Right ventricle myocardium inferior (tissue), 1 donor: ENCODE data around the gene SV2C. TPM values are rescaled to one million over a fixed set of nuclear protein-coding genes. Genes with fewer than 3 reads are reported as not detected.
A peak's percentile ranks its signal among the peaks of the same experiment; 100 is the strongest.

ENCODE experiments used
- ATAC-seq: fragments of 200-7000 bp; cut with Tn5 transposase; one replicate; pipeline ENCODE4 v1.9.1; 2020; ENCODE audit warnings: mild to moderate bottlenecking, moderate library complexity
- DNase-seq: peaks from one replicate; pipeline ENCODE4 v3.0.0; 2021; ENCODE audit errors: missing footprints
- intact Hi-C: fragments of 100-400 bp; cut with DNase I; formaldehyde crosslinking; loops from one replicate; pipeline ENCODE4 v1.11.0; 2022
- total RNA-seq: library from RNA; stranded (reverse); fragmentation: NEBNext Ultra II Directional; extraction: Animal tissue kit (Norgen Biotek cat#: 25700); gene quantifications from one replicate; pipeline ENCODE4 v1.2.1, GENCODE V29; 2021
- donor health status: DM: no; HTN: yes; CAD: no; lungs with severe emphysema.

The SV2C gene
- total RNA-seq, 1 donor from 2014 or later = 0.22 TPM

- ATAC-seq (no peak), DNase-seq (no peak)
- intact Hi-C loops = no loop called here
These were observed 300.1 kb downstream of the SV2C start for GRCh38 chr5:76383126-76383832.

GRCh38 chr5:76384189-76384588 lies 301.0 kb downstream of the SV2C start:
- intact Hi-C loops = no loop called here
- ATAC-seq = no peak
- no peak for DNase-seq

- intact Hi-C loops = no loop called here
- ATAC-seq (no peak), DNase-seq (no peak)
These were observed 301.5 kb downstream of the SV2C start for GRCh38 chr5:76384705-76385104.

- intact Hi-C loops = no loop called here
- DNase-seq (no peak), ATAC-seq (no peak)
These were observed 302.4 kb downstream of the SV2C start for GRCh38 chr5:76385540-76385939.

GRCh38 chr5:76386360-76386759 lies 303.2 kb downstream of the SV2C start:
- ATAC-seq = no peak
- no peak for DNase-seq
- intact Hi-C loops = no loop called here

- DNase-seq = no peak
- intact Hi-C loops = no loop called here
- no peak for ATAC-seq
These were observed 305.1 kb downstream of the SV2C start for GRCh38 chr5:76388236-76388635.

- intact Hi-C loops = no loop called here
- DNase-seq (no peak), ATAC-seq (no peak)
These were observed 305.8 kb downstream of the SV2C start for GRCh38 chr5:76388791-76389512.

- intact Hi-C loops = no loop called here
- DNase-seq = no peak
- no peak for ATAC-seq
These were observed 306.5 kb downstream of the SV2C start for GRCh38 chr5:76389513-76390154.

- DNase-seq = no peak
- intact Hi-C loops = no loop called here
- no peak for ATAC-seq
These were observed 307.8 kb downstream of the SV2C start for GRCh38 chr5:76391014-76391413.

GRCh38 chr5:76393035-76393680 lies 310.0 kb downstream of the SV2C start:
- ATAC-seq (no peak), DNase-seq (no peak)
- intact Hi-C loops = no loop called here

- intact Hi-C loops = no loop called here
- DNase-seq = no peak
- no peak for ATAC-seq
These were observed 314.0 kb downstream of the SV2C start for GRCh38 chr5:76397200-76397599.

- no peak for DNase-seq
- no peak for ATAC-seq
- intact Hi-C loops = no loop called here
These were observed 316.1 kb downstream of the SV2C start for GRCh38 chr5:76399268-76399667.

- ATAC-seq = no peak
- intact Hi-C loops = no loop called here
- no peak for DNase-seq
These were observed 317.3 kb downstream of the SV2C start for GRCh38 chr5:76400466-76400865.

- DNase-seq = no peak
- no peak for ATAC-seq
- intact Hi-C loops = no loop called here
These were observed 318.6 kb downstream of the SV2C start for GRCh38 chr5:76401801-76402250.

GRCh38 chr5:76402251-76402885 lies 319.2 kb downstream of the SV2C start:
- DNase-seq = peak; percentile 85
- intact Hi-C loops = no loop called here
- peak; percentile 66 for ATAC-seq

- ATAC-seq (peak; percentile 82), DNase-seq (peak; percentile 89)
- intact Hi-C loops = no loop called here
These were observed 319.9 kb downstream of the SV2C start, which contains the start of gene IQGAP2 for GRCh38 chr5:76402886-76403765. Gene IQGAP2, plus strand, starts transcription at chr5:76403285. Its CDS starts 261 bp downstream, at chr5:76403546.
